Keratinocyte (primary cell): Measurements from ENCODE around the gene NTNG1. TPM values are rescaled to one million over a fixed set of nuclear protein-coding genes. Genes with fewer than 3 reads are reported as not detected.

Source experiments
- DNase-seq: peaks from one replicate; pipeline ENCODE4 v3.0.0-alpha.2; 2011; ENCODE audit warnings: low read depth, missing footprints, low spot score
- FAIRE-seq: peaks from 2 replicates; lab custom pipeline; 2011; peaks lifted over from hg19 to GRCh38; lab: Jason Lieb, UNC
- H2AFZ ChIP-seq: 2 replicates; pipeline ENCODE4 v1.6.0; 2012; ENCODE audit warnings: low read length, control low read depth, inconsistent platforms; ENCODE audit not compliant: control insufficient read depth
- H3K27ac ChIP-seq: 2 replicates; pipeline ENCODE4 v1.5.1; 2011; ENCODE audit warnings: low read length; ENCODE audit not compliant: control insufficient read depth, insufficient read depth
- H3K27me3 ChIP-seq: 3 replicates; pipeline ENCODE4 v1.6.0; 2011; ENCODE audit warnings: low read length; ENCODE audit not compliant: control insufficient read depth, insufficient read depth; ENCODE audit errors: extremely low read depth
- H3K36me3 ChIP-seq, 2 experiments: 2 replicates in 1 of 2; 3 replicates in 1 of 2; pipeline ENCODE4 v1.5.1; 2011; ENCODE audit warnings: low read length in 2 of 2, mild to moderate bottlenecking in 1 of 2; ENCODE audit not compliant: control insufficient read depth in 2 of 2, insufficient read depth in 2 of 2; ENCODE audit errors: extremely low read depth in 1 of 2
- H3K4me1 ChIP-seq: 3 replicates; pipeline ENCODE4 v1.5.1; 2011; ENCODE audit warnings: low read length; ENCODE audit not compliant: control insufficient read depth, insufficient read depth; ENCODE audit errors: extremely low read depth
- H3K4me2 ChIP-seq: 3 replicates; pipeline ENCODE4 v1.6.0; 2011; ENCODE audit warnings: low read depth, low read length; ENCODE audit not compliant: control insufficient read depth, insufficient read depth; ENCODE audit errors: extremely low read depth
- H3K4me3 ChIP-seq, 3 experiments: fragments of 200-600 bp in 1 of 3; sonication (generic) in 1 of 3; 2 replicates in 2 of 3; 3 replicates in 1 of 3; pipeline ENCODE4 v1.5.1; 2011 to 2016; ENCODE audit warnings: low read length in 3 of 3, mild to moderate bottlenecking in 3 of 3, control low read depth in 2 of 3, inconsistent platforms in 1 of 3, low read depth in 1 of 3, mixed read lengths in 1 of 3, mixed run types in 1 of 3, moderate library complexity in 1 of 3; ENCODE audit not compliant: control insufficient read depth in 2 of 3, insufficient read depth in 2 of 3; ENCODE audit errors: extremely low read depth in 1 of 3
- H3K79me2 ChIP-seq: 2 replicates; pipeline ENCODE4 v1.6.0; 2012; ENCODE audit warnings: low read length; ENCODE audit not compliant: control insufficient read depth, insufficient read depth
- H3K9ac ChIP-seq: 3 replicates; pipeline ENCODE4 v1.6.0; 2011; ENCODE audit warnings: low read length; ENCODE audit not compliant: control insufficient read depth, insufficient read depth; ENCODE audit errors: extremely low read depth
- H3K9me1 ChIP-seq: 3 replicates; pipeline ENCODE4 v1.6.0; 2011; ENCODE audit warnings: low read length; ENCODE audit not compliant: control insufficient read depth, insufficient read depth; ENCODE audit errors: extremely low read depth
- H3K9me3 ChIP-seq: 2 replicates; pipeline ENCODE4 v1.5.1; 2012; ENCODE audit warnings: low read depth, low read length; ENCODE audit not compliant: control insufficient read depth
- H4K20me1 ChIP-seq: 3 replicates; pipeline ENCODE4 v1.6.0; 2011; ENCODE audit warnings: low read length; ENCODE audit not compliant: control insufficient read depth, insufficient read depth; ENCODE audit errors: extremely low read depth
- EZH2 ChIP-seq: IDR thresholded peaks from one replicate; pipeline ENCODE4 v1.6.1; 2012; ENCODE audit warnings: inconsistent platforms, mild to moderate bottlenecking, low read length, moderate library complexity
- dilution Hi-C: fragments of 300-500 bp; cut with MboI; formaldehyde crosslinking; loops from one replicate; pipeline ENCODE4 v1.7.0; 2020; ENCODE audit warnings: low sequenced_read_pairs; ENCODE audit not compliant: extremely low pct_ligation_motif_present
- polyA plus RNA-seq, 5 experiments: library from polyadenylated mRNA; depleted of rRNA in 3 of 5; stranded (reverse) in 3 of 5; stranded (forward) in 1 of 5; unstranded in 1 of 5; fragments of >200 nt; gene quantifications; 1 replicate in 1 of 5; 2 replicates in 3 of 5; 3 replicates in 1 of 5; pipeline versions ENCODE4 v1.2.1 to v1.2.3, GENCODE V29; 2011 to 2012; ENCODE audit warnings: missing spikeins in 2 of 5, low read depth in 1 of 5, low replicate concordance in 1 of 5
- TF ChIP-seq, protein P1 (sequence below), 3 experiments: IDR thresholded peaks in 1 of 3; conservative IDR thresholded peaks in 1 of 3; optimal IDR thresholded peaks in 1 of 3; 2 replicates in 2 of 3; 3 replicates in 1 of 3; pipeline versions ENCODE3 to v1.5.1; 2011; ENCODE audit warnings: low read length in 3 of 3, mild to moderate bottlenecking in 3 of 3, moderate library complexity in 2 of 3, control low read depth in 1 of 3, inconsistent platforms in 1 of 3; ENCODE audit not compliant: insufficient read depth in 2 of 3; ENCODE audit errors: extremely low read depth in 1 of 3

NTNG1 gene
- polyA plus RNA-seq, 1 donor (not counting 4 experiments of a cell fraction or from before 2014, with no cell fraction given), result 8.1 TPM

DNA sequence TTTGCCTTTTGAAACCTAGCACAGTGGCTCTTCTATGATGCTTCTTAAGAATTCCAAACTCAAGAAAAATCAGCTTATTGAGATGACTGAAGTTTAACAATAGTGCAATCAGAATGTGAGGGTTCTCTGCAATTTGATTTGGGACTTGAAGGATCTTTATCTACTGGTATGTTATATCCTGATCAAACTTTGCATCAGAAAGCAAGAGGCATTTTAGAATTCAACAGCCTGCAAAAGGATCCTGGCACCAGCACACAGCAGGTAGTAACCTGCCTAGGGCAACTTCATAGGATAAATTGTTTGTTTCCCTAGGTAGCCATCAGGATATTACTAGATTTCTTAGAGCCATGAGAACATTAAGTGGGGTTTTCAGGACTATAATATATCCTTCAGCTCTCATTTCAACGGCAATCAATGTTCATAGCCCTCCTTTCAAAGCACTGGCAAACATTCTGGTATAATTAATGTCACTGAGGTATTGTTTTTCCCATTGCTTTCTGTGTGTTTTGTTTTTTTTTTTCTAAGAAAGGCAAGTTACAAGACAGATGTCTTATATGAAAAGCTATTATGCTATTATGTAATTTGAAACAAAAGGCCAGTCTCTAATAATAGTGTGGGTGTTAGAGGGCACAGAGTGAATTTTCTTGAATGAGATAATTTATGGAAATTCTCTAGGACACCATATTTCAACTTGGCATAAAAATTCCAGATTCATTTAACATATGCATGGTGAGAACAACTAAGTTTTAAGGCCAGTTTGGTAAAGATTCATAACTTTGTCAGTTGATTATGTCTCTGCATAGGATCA is 34.5 kb downstream of the NTNG1 start:
- DNase-seq, result no peak
- H3K79me2 ChIP-seq, result no peaks in the 10 kb centered on the region
- no peak overlapping the region for H3K9ac ChIP-seq
- no peaks in the 10 kb centered on the region for H3K9me3 ChIP-seq
- no peaks in the 10 kb centered on the region for H3K27me3 ChIP-seq
- H3K27ac ChIP-seq, result no peak overlapping the region
- H4K20me1 ChIP-seq, result no peaks in the 10 kb centered on the region
- H2AFZ ChIP-seq, result no peak overlapping the region
- H3K36me3 ChIP-seq, result no peaks in the 10 kb centered on the region
- dilution Hi-C loops, result no loop called here
- no peak overlapping the region for H3K4me3 ChIP-seq
- no peaks in the 10 kb centered on the region for H3K4me1 ChIP-seq
- FAIRE-seq, result no peak
- TF ChIP-seq, protein P1, sequence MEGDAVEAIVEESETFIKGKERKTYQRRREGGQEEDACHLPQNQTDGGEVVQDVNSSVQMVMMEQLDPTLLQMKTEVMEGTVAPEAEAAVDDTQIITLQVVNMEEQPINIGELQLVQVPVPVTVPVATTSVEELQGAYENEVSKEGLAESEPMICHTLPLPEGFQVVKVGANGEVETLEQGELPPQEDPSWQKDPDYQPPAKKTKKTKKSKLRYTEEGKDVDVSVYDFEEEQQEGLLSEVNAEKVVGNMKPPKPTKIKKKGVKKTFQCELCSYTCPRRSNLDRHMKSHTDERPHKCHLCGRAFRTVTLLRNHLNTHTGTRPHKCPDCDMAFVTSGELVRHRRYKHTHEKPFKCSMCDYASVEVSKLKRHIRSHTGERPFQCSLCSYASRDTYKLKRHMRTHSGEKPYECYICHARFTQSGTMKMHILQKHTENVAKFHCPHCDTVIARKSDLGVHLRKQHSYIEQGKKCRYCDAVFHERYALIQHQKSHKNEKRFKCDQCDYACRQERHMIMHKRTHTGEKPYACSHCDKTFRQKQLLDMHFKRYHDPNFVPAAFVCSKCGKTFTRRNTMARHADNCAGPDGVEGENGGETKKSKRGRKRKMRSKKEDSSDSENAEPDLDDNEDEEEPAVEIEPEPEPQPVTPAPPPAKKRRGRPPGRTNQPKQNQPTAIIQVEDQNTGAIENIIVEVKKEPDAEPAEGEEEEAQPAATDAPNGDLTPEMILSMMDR (optimal IDR thresholded peaks at IDR 0.05 in 1 of 3, IDR thresholded peaks at IDR 0.05 in 1 of 3, conservative IDR thresholded peaks at IDR 0.05 in 1 of 3; ENCODE audit: extremely low read depth in 1 of 3, insufficient read depth in 2 of 3, low read length in 3 of 3), result no peak
- TF ChIP-seq EZH2, result no peak
- H3K4me2 ChIP-seq, result no peak overlapping the region
- no peaks in the 10 kb centered on the region for H3K9me1 ChIP-seq

DNA sequence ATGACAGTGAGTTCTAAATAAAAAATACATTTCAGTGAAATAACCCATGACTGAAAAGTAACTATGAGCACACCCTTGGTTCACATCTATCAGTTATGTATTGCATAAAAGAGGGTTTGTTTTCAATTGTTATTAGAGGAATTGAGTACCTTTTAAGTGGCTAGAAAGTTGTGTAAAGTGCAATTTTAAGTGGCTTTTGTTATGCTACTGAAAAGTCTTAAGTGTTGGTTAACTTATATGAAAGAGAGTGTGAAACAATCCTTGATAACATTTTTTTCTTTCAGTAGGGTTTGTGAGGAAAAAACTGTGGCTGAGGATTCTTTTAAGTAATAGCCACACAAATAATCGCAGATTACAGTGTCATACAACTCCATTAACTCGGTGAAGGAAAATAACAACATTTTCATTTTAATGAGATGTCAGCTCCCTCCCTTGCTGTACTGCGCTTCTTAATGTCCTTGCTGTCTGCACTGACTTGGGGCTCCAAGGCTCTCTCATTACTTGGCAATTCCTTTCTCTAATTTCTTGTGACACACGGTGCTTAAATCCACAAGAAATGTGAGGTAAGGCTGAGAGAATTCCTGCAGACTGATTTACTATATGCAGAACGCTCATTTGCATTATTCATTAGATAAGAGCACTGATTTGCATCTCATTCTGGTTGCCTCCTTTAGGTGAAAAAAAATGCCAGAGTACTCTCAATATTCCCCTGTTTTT is 40.6 kb downstream of the NTNG1 start:
- Histone ChIP-seq H3K9ac (no peak overlapping the region), H2AFZ (no peak overlapping the region), H3K4me1 (peaks cover 4% of the 10 kb centered on the region), H3K79me2 (no peaks in the 10 kb centered on the region), H4K20me1 (no peaks in the 10 kb centered on the region), H3K36me3 (no peaks in the 10 kb centered on the region), H3K4me3 (no peak overlapping the region), H3K9me3 (no peaks in the 10 kb centered on the region), H3K9me1 (no peaks in the 10 kb centered on the region), H3K27me3 (no peaks in the 10 kb centered on the region), H3K4me2 (no peak overlapping the region), H3K27ac (no peak overlapping the region)
- dilution Hi-C loops, result no loop called here
- FAIRE-seq (no peak), DNase-seq (no peak)
- TF ChIP-seq, protein P1 (optimal IDR thresholded peaks at IDR 0.05 in 1 of 3, IDR thresholded peaks at IDR 0.05 in 1 of 3, conservative IDR thresholded peaks at IDR 0.05 in 1 of 3; ENCODE audit: extremely low read depth in 1 of 3, insufficient read depth in 2 of 3, low read length in 3 of 3), result no peak
- TF ChIP-seq EZH2, result no peak
